ENCODE measurements around the gene FANCL.

DNA sequence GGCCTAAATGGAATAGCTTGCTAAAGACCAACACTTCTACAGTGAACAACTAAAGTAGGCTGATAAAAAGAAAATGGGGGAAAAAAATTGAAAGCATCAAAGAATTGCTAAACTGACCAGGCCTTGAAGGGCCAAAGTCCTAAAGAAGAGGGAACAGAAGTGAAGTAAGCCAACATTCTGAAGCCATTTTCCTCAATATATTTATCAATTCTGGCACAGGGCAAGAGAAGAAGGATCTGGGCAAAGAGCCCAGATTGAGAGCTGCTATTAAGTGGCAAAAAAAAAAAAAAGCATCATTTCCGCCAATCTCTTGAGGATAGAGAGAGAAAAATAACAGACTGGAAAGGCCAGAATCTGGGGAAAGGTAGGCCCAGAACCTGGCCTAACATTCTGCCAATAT, 25.7 kb downstream of the FANCL start:
- TF ChIP-seq, protein P1, sequence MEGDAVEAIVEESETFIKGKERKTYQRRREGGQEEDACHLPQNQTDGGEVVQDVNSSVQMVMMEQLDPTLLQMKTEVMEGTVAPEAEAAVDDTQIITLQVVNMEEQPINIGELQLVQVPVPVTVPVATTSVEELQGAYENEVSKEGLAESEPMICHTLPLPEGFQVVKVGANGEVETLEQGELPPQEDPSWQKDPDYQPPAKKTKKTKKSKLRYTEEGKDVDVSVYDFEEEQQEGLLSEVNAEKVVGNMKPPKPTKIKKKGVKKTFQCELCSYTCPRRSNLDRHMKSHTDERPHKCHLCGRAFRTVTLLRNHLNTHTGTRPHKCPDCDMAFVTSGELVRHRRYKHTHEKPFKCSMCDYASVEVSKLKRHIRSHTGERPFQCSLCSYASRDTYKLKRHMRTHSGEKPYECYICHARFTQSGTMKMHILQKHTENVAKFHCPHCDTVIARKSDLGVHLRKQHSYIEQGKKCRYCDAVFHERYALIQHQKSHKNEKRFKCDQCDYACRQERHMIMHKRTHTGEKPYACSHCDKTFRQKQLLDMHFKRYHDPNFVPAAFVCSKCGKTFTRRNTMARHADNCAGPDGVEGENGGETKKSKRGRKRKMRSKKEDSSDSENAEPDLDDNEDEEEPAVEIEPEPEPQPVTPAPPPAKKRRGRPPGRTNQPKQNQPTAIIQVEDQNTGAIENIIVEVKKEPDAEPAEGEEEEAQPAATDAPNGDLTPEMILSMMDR (IDR thresholded peaks at IDR 0.05; ENCODE audit: low read depth, low read length) = no peak
- no peak for TF ChIP-seq POLR2A (IDR thresholded peaks at IDR 0.05; ENCODE audit: extremely low read depth, insufficient read length)
- TF ChIP-seq, protein P2, sequence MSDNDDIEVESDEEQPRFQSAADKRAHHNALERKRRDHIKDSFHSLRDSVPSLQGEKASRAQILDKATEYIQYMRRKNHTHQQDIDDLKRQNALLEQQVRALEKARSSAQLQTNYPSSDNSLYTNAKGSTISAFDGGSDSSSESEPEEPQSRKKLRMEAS (IDR thresholded peaks at IDR 0.05; ENCODE audit: low read depth, low read length) = no peak
